Endothelial cell of umbilical vein (primary cell): ENCODE results near the gene SLC5A2. TPM values are rescaled to one million over a fixed set of nuclear protein-coding genes. Genes with fewer than 3 reads are reported as not detected.

ENCODE experiments used
- BruUV-seq: library from RNA; stranded (reverse); fragments of 400-500 nt; replicated peaks from 2 replicates; lab custom pipeline; 2021; lab: Mats Ljungman, UMichigan
- CTCF ChIA-PET: fragments of 300-600, 350-600 bp; sonication (Branson Sonifier 250); formaldehyde crosslinking; loops from one replicate; lab custom pipeline; 2021; ENCODE audit warnings: antibody characterized with exemption, inconsistent platforms; lab: Charles Lee
- POLR2A ChIA-PET: fragments of 300-600, 350-600 bp; sonication (Branson Sonifier 250); formaldehyde crosslinking; loops from one replicate; lab custom pipeline; 2021; ENCODE audit warnings: antibody characterized with exemption, inconsistent platforms; lab: Charles Lee
- DNase-seq: peaks from one replicate; pipeline ENCODE4 v3.0.0-alpha.2; 2011; ENCODE audit warnings: low read depth, low spot score
- FAIRE-seq: peaks from 2 replicates; lab custom pipeline; 2011; peaks lifted over from hg19 to GRCh38; lab: Jason Lieb, UNC
- H2AFZ ChIP-seq: 2 replicates; pipeline ENCODE4 v1.6.0; 2012; ENCODE audit warnings: low read depth, low read length, control low read depth, inconsistent platforms
- H3K27ac ChIP-seq: 2 replicates; pipeline ENCODE4 v1.5.1; 2011; ENCODE audit warnings: low read depth, mild to moderate bottlenecking, control low read depth, low read length, moderate library complexity; ENCODE audit not compliant: insufficient read depth
- H3K27me3 ChIP-seq, 2 experiments: 2 replicates each; pipeline versions ENCODE4 v1.6.0 to v1.6.1; 2011; ENCODE audit warnings: low read length in 2 of 2, mixed read lengths in 1 of 2; ENCODE audit not compliant: control insufficient read depth in 2 of 2, insufficient read depth in 2 of 2
- H3K36me3 ChIP-seq, 2 experiments: 2 replicates in 1 of 2; 3 replicates in 1 of 2; pipeline ENCODE4 v1.5.1; 2011; ENCODE audit warnings: low read length in 2 of 2, mild to moderate bottlenecking in 1 of 2, moderate library complexity in 1 of 2; ENCODE audit not compliant: control insufficient read depth in 2 of 2, insufficient read depth in 2 of 2; ENCODE audit errors: extremely low read depth in 1 of 2
- H3K4me1 ChIP-seq: 3 replicates; pipeline ENCODE4 v1.5.1; 2011; ENCODE audit warnings: mild to moderate bottlenecking, low read length; ENCODE audit not compliant: control insufficient read depth, insufficient read depth; ENCODE audit errors: extremely low read depth
- H3K4me2 ChIP-seq: 2 replicates; pipeline ENCODE4 v1.6.1; 2011; ENCODE audit warnings: low read length, control low read depth, mixed read lengths; ENCODE audit not compliant: insufficient read depth
- H3K4me3 ChIP-seq, 3 experiments: fragments of 200-600 bp in 1 of 3; sonication (generic), shearing (Covaris generic) in 1 of 3; replicated peaks in 1 of 3; 2 replicates each; pipeline ENCODE4 v1.5.1; 2011 to 2016; ENCODE audit warnings: control low read depth in 3 of 3, low read length in 3 of 3, mild to moderate bottlenecking in 2 of 3, inconsistent platforms in 1 of 3, low read depth in 1 of 3, moderate library complexity in 1 of 3; ENCODE audit not compliant: insufficient read depth in 1 of 3
- H3K79me2 ChIP-seq: 2 replicates; pipeline ENCODE4 v1.6.0; 2012; ENCODE audit warnings: low read length, inconsistent platforms; ENCODE audit not compliant: control insufficient read depth, insufficient read depth
- H3K9ac ChIP-seq: replicated peaks from 2 replicates; pipeline ENCODE3; 2011; ENCODE audit warnings: low read length, control low read depth; ENCODE audit not compliant: insufficient read depth; ENCODE audit errors: extremely low read depth
- H3K9me1 ChIP-seq: replicated peaks from 3 replicates; pipeline ENCODE4 v1.6.0; 2011; ENCODE audit warnings: mild to moderate bottlenecking, low read length; ENCODE audit not compliant: control insufficient read depth, insufficient read depth; ENCODE audit errors: extremely low read depth
- H3K9me3 ChIP-seq: replicated peaks from 2 replicates; pipeline ENCODE4 v1.5.1; 2012; ENCODE audit warnings: low read length, inconsistent platforms; ENCODE audit not compliant: control insufficient read depth, insufficient read depth
- H4K20me1 ChIP-seq: replicated peaks from 2 replicates; pipeline ENCODE3; 2011; ENCODE audit warnings: mild to moderate bottlenecking, low read length; ENCODE audit not compliant: control insufficient read depth, insufficient read depth; ENCODE audit errors: extremely low read depth
- EZH2 ChIP-seq: IDR thresholded peaks from 2 replicates; pipeline ENCODE4 v1.6.1; 2012; ENCODE audit warnings: borderline replicate concordance, low read depth, mild to moderate bottlenecking, moderate library complexity, low read length, inconsistent platforms; ENCODE audit not compliant: severe bottlenecking
- FOS ChIP-seq: IDR thresholded peaks from 2 replicates; pipeline ENCODE4 v1.6.1; 2011; ENCODE audit warnings: mild to moderate bottlenecking, low read length, moderate library complexity, borderline replicate concordance; ENCODE audit not compliant: insufficient read depth
- GATA2 ChIP-seq: IDR thresholded peaks from 2 replicates; pipeline ENCODE4 v1.7.0; 2011; ENCODE audit warnings: low read depth, mild to moderate bottlenecking, moderate library complexity, mixed read lengths, low read length; ENCODE audit not compliant: insufficient read length, insufficient read depth
- JUN ChIP-seq: IDR thresholded peaks from 2 replicates; pipeline ENCODE4 v1.6.1; 2011; ENCODE audit warnings: borderline replicate concordance, low read depth; ENCODE audit not compliant: insufficient read length, insufficient read depth
- MAX ChIP-seq: IDR thresholded peaks from 2 replicates; pipeline ENCODE4 v1.6.1; 2011; ENCODE audit not compliant: insufficient read depth, insufficient read length
- MYC ChIP-seq: IDR thresholded peaks from one replicate; pipeline ENCODE4 v1.6.1; 2011; ENCODE audit warnings: mild to moderate bottlenecking, low read depth, low read length
- POLR2A ChIP-seq: IDR thresholded peaks from 2 replicates; pipeline ENCODE4 v1.6.1; 2012; ENCODE audit warnings: low read depth, mild to moderate bottlenecking, control low read depth, low read length
- POLR2AphosphoS5 ChIP-seq: IDR thresholded peaks from 2 replicates; pipeline ENCODE4 v1.6.1; 2012; ENCODE audit warnings: low read depth, mild to moderate bottlenecking, control low read depth, low read length, moderate library complexity; ENCODE audit not compliant: insufficient read depth
- dilution Hi-C: fragments of 300-500 bp; cut with MboI; formaldehyde crosslinking; loops from one replicate; pipeline ENCODE4 v1.15.0; 2019; ENCODE audit warnings: low sequenced_read_pairs; ENCODE audit not compliant: extremely low pct_ligation_motif_present
- intact Hi-C: fragments of 100-400 bp; cut with micrococcal nuclease; formaldehyde crosslinking; loops from one replicate; pipeline ENCODE4 v1.10.0; 2022
- polyA plus RNA-seq, 4 experiments: library from polyadenylated mRNA; depleted of rRNA in 3 of 4; stranded (reverse) in 3 of 4; unstranded in 1 of 4; fragments of >200 nt; gene quantifications; 2 replicates each; pipeline versions ENCODE4 v1.2.1 to v1.2.3, GENCODE V29; 2011 to 2012; ENCODE audit warnings: missing spikeins in 1 of 4
- total RNA-seq: library from RNA; stranded (reverse); gene quantifications from 2 replicates; pipeline ENCODE4 v1.2.3, GENCODE V29; 2021
- TF ChIP-seq, protein P1 (sequence below), 2 donors: IDR thresholded peaks; 1 replicate in 1 of 2; 2 replicates in 1 of 2; pipeline ENCODE4 v1.5.1; 2011; ENCODE audit warnings: low read length in 2 of 2, mild to moderate bottlenecking in 2 of 2, moderate library complexity in 2 of 2, control low read depth in 1 of 2, inconsistent platforms in 1 of 2, low read depth in 1 of 2; ENCODE audit not compliant: insufficient read depth in 1 of 2; ENCODE audit errors: extremely low read depth in 1 of 2

Gene SLC5A2
- total and polyA plus RNA-seq, 2 donors (not counting 3 experiments of a cell fraction or from before 2014, with no cell fraction given): 0.03 TPM; not detected in 1

DNA sequence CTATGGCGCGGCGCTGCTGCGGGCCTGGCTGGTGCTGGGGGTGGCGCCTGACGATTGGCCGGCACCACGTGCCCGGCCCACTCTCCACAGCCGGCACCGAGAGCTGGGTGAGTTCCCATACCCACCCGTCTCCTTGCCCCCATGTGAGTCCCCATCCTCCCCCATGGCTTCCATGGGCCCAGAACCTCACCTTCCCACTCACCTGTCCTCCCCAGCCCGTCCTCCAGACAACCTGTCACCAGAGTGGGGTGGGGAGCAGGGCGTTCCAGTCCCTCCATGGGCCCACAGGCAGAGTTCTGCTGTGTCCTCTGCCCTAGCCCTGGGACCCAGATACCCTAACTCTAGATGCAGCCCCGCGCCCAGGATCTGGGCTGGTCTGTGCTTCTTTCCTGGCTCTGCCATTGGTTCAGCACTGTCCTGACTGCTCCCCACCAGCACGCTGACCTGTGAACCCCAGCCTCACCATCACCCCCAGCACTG is 18.1 kb upstream of the SLC5A2 start:
- Histone ChIP-seq H3K4me3 (no peak overlapping the region), H3K36me3 (peaks cover 6 to 27% of the 10 kb centered on the region in 2 experiments), H3K79me2 (peaks cover 9% of the 10 kb centered on the region), H4K20me1 (no peaks in the 10 kb centered on the region), H2AFZ (no peak overlapping the region), H3K4me2 (no peak overlapping the region), H3K9me1 (no peaks in the 10 kb centered on the region), H3K27ac (no peak overlapping the region), H3K9ac (no peak overlapping the region), H3K9me3 (no peaks in the 10 kb centered on the region), H3K4me1 (peaks cover 8% of the 10 kb centered on the region), H3K27me3 (no peaks in the 10 kb centered on the region)
- ChIA-PET POLR2A (no interaction called here), CTCF (no interaction called here)
- DNase-seq (no peak), FAIRE-seq (no peak)
- dilution Hi-C loops: no loop called here
- intact Hi-C loops: no loop called here
- no peak for TF ChIP-seq EZH2
- no peak for TF ChIP-seq MAX
- TF ChIP-seq MYC: no peak
- no peak for TF ChIP-seq JUN
- no peak for TF ChIP-seq POLR2A
- TF ChIP-seq POLR2AphosphoS5: no peak
- TF ChIP-seq FOS: no peak
- no peak for TF ChIP-seq GATA2
- TF ChIP-seq, protein P1, sequence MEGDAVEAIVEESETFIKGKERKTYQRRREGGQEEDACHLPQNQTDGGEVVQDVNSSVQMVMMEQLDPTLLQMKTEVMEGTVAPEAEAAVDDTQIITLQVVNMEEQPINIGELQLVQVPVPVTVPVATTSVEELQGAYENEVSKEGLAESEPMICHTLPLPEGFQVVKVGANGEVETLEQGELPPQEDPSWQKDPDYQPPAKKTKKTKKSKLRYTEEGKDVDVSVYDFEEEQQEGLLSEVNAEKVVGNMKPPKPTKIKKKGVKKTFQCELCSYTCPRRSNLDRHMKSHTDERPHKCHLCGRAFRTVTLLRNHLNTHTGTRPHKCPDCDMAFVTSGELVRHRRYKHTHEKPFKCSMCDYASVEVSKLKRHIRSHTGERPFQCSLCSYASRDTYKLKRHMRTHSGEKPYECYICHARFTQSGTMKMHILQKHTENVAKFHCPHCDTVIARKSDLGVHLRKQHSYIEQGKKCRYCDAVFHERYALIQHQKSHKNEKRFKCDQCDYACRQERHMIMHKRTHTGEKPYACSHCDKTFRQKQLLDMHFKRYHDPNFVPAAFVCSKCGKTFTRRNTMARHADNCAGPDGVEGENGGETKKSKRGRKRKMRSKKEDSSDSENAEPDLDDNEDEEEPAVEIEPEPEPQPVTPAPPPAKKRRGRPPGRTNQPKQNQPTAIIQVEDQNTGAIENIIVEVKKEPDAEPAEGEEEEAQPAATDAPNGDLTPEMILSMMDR (IDR thresholded peaks at IDR 0.05; ENCODE audit: extremely low read depth in 1 of 2, insufficient read depth in 1 of 2, low read depth in 1 of 2, low read length in 2 of 2): no peak
- BruUV-seq: no TSS peak
